Measurements from ENCODE around the gene CBX6. TPM values are rescaled to one million over a fixed set of nuclear protein-coding genes. Genes with fewer than 3 reads are reported as not detected.

Gene CBX6
- polyA plus RNA-seq, 3 donors, result 34.6 to 45.5 (median 44.8) TPM

- DNase-seq (ENCODE audit: extremely low read depth in 1 of 11, low read depth in 9 of 11, low spot score in 4 of 11), result no peak
Measured at GRCh38 chr22:38881464-38881871, 9.5 kb upstream of the CBX6 start.

- no peak for DNase-seq (ENCODE audit: extremely low read depth in 1 of 11, low read depth in 9 of 11, low spot score in 4 of 11)
Measured at GRCh38 chr22:38879961-38880360, 7.9 kb upstream of the CBX6 start.

- no peak for DNase-seq (ENCODE audit: extremely low read depth in 1 of 11, low read depth in 9 of 11, low spot score in 4 of 11)
Measured at GRCh38 chr22:38879108-38879729, 7.2 kb upstream of the CBX6 start.

GRCh38 chr22:38878001-38878400 is 6.0 kb upstream of the CBX6 start:
- DNase-seq (ENCODE audit: extremely low read depth in 1 of 11, low read depth in 9 of 11, low spot score in 4 of 11), result no peak

GRCh38 chr22:38874529-38875222 is 2.7 kb upstream of the CBX6 start:
- DNase-seq (ENCODE audit: extremely low read depth in 1 of 11, low read depth in 9 of 11, low spot score in 4 of 11), result no peak

GRCh38 chr22:38873469-38874411 is 1.7 kb upstream of the CBX6 start:
- no peak for DNase-seq (ENCODE audit: extremely low read depth in 1 of 11, low read depth in 9 of 11, low spot score in 4 of 11)

GRCh38 chr22:38872831-38873248 is 824 bp upstream of the CBX6 start:
- DNase-seq (ENCODE audit: extremely low read depth in 1 of 11, low read depth in 9 of 11, low spot score in 4 of 11), result peak in 5 of 11 donors; percentile 31 to 52 (median 42)

- no peak for DNase-seq (ENCODE audit: extremely low read depth in 1 of 11, low read depth in 9 of 11, low spot score in 4 of 11)
Measured at GRCh38 chr22:38871360-38872171, 450 bp downstream of the CBX6 start.

- no peak for DNase-seq (ENCODE audit: extremely low read depth in 1 of 11, low read depth in 9 of 11, low spot score in 4 of 11)
Measured at GRCh38 chr22:38870791-38871359, 1.1 kb downstream of the CBX6 start.

GRCh38 chr22:38870312-38870741 is 1.7 kb downstream of the CBX6 start:
- DNase-seq (ENCODE audit: extremely low read depth in 1 of 11, low read depth in 9 of 11, low spot score in 4 of 11), result peak; percentile 55 to 84 (median 74)

GRCh38 chr22:38869663-38870062 is 2.4 kb downstream of the CBX6 start:
- DNase-seq (ENCODE audit: extremely low read depth in 1 of 11, low read depth in 9 of 11, low spot score in 4 of 11), result no peak

- peak in 5 of 11 donors; percentile 47 to 73 (median 57) for DNase-seq (ENCODE audit: extremely low read depth in 1 of 11, low read depth in 9 of 11, low spot score in 4 of 11)
Measured at GRCh38 chr22:38868886-38869381, 3.1 kb downstream of the CBX6 start.

- DNase-seq (ENCODE audit: extremely low read depth in 1 of 11, low read depth in 9 of 11, low spot score in 4 of 11), result no peak
Measured at GRCh38 chr22:38868286-38868721, 3.7 kb downstream of the CBX6 start.

GRCh38 chr22:38867471-38868285 is 4.3 kb downstream of the CBX6 start:
- no peak for DNase-seq (ENCODE audit: extremely low read depth in 1 of 11, low read depth in 9 of 11, low spot score in 4 of 11)

GRCh38 chr22:38867124-38867455 is 4.9 kb downstream of the CBX6 start:
- DNase-seq (ENCODE audit: extremely low read depth in 1 of 11, low read depth in 9 of 11, low spot score in 4 of 11), result no peak

GRCh38 chr22:38866399-38867123 is 5.5 kb downstream of the CBX6 start:
- DNase-seq (ENCODE audit: extremely low read depth in 1 of 11, low read depth in 9 of 11, low spot score in 4 of 11), result peak in 2 of 11 donors; percentile 44 to 51

GRCh38 chr22:38866024-38866398 is 6.0 kb downstream of the CBX6 start:
- DNase-seq (ENCODE audit: extremely low read depth in 1 of 11, low read depth in 9 of 11, low spot score in 4 of 11), result no peak

Measured in renal cortex interstitium (tissue), 11 donors.